Panc1 (cell line): ENCODE measurements around the gene CROCC. TPM values are rescaled to one million over a fixed set of nuclear protein-coding genes. Genes with fewer than 3 reads are reported as not detected.
"Not testable (repeated sequence)": the region's sequence is repeated elsewhere in the genome, so short reads cannot be mapped to it uniquely, and the experiment has no call there.

Experiments used
- ATAC-seq: fragments of 200-7000 bp; cut with Tn5 transposase; 2 replicates; pipeline ENCODE4 v1.9.1; 2020; ENCODE audit warnings: mild to moderate bottlenecking, moderate library complexity
- BruUV-seq: library from RNA; stranded (reverse); fragments of 400-500 nt; replicated peaks from 2 replicates; lab custom pipeline; 2021; lab: Mats Ljungman, UMichigan
- CTCF ChIA-PET: fragments of 300-600 bp; sonication (Branson Sonifier 250); formaldehyde crosslinking; loops from one replicate; lab custom pipeline; 2022; ENCODE audit warnings: antibody characterized with exemption; lab: Charles Lee
- POLR2A ChIA-PET: fragments of 300-600 bp; sonication (Branson Sonifier 250); formaldehyde crosslinking; loops from one replicate; lab custom pipeline; 2022; ENCODE audit warnings: antibody characterized with exemption; lab: Charles Lee
- DNase-seq: peaks from one replicate; pipeline ENCODE4 v3.0.0-alpha.2; 2010; ENCODE audit warnings: low read depth, low spot score
- H3K27ac ChIP-seq: 2 replicates; pipeline ENCODE4 v1.5.1; 2011; ENCODE audit warnings: mild to moderate bottlenecking, low read length, inconsistent platforms
- H3K27me3 ChIP-seq: fragments of 200-500 bp; sonication (Bioruptor generic); 2 replicates; pipeline ENCODE4 v1.6.0; 2014; ENCODE audit warnings: low read length, inconsistent platforms; ENCODE audit not compliant: control insufficient read depth, insufficient read depth
- H3K36me3 ChIP-seq: fragments of 200-500 bp; sonication (Bioruptor generic); 2 replicates; pipeline ENCODE4 v1.5.1; 2014; ENCODE audit warnings: inconsistent platforms, mild to moderate bottlenecking, low read length, moderate library complexity; ENCODE audit not compliant: control insufficient read depth, insufficient read depth
- H3K4me1 ChIP-seq: 2 replicates; pipeline ENCODE4 v1.5.1; 2011; ENCODE audit warnings: inconsistent platforms, mild to moderate bottlenecking, low read length, moderate library complexity; ENCODE audit not compliant: control insufficient read depth, insufficient read depth
- H3K4me3 ChIP-seq, 2 experiments: 2 replicates each; pipeline ENCODE4 v1.5.1; 2011 to 2012; ENCODE audit warnings: low read depth in 2 of 2, low read length in 2 of 2, mild to moderate bottlenecking in 2 of 2, inconsistent platforms in 1 of 2, moderate library complexity in 1 of 2
- H3K9me3 ChIP-seq: fragments of 200-500 bp; sonication (Bioruptor generic); 2 replicates; pipeline ENCODE4 v1.5.1; 2014; ENCODE audit warnings: low read depth, mild to moderate bottlenecking, inconsistent platforms, low read length, moderate library complexity; ENCODE audit not compliant: control insufficient read depth, insufficient read depth
- POLR2AphosphoS5 ChIP-seq: IDR thresholded peaks from 2 replicates; pipeline ENCODE4 v1.6.1; 2012; ENCODE audit warnings: mild to moderate bottlenecking, low read depth, low read length, moderate library complexity
- SIN3A ChIP-seq: IDR thresholded peaks from 2 replicates; pipeline ENCODE4 v1.6.1; 2012; ENCODE audit warnings: low read depth, mild to moderate bottlenecking, low read length, moderate library complexity, borderline replicate concordance; ENCODE audit not compliant: insufficient read depth
- TCF7L2 ChIP-seq: IDR thresholded peaks from 2 replicates; pipeline ENCODE4 v1.6.1; 2011; ENCODE audit warnings: mild to moderate bottlenecking, low read depth, low read length, inconsistent platforms
- in situ Hi-C: cut with HindIII; loops from 2 replicates; pipeline ENCODE4 v1.10.0; 2016; ENCODE audit warnings: low sequenced_read_pairs, low pct_unique_long_range_greater_than_20kb
- intact Hi-C: fragments of 100-400 bp; cut with micrococcal nuclease; formaldehyde crosslinking; loops from one replicate; pipeline ENCODE4 v1.10.0; 2022; ENCODE audit not compliant: unreplicated experiment
- total RNA-seq: library from RNA; stranded (reverse); gene quantifications from one replicate; pipeline ENCODE4 v1.2.1, GENCODE V29; 2021; ENCODE audit not compliant: unreplicated experiment

CROCC gene
- total RNA-seq, 1 experiment from 2014 or later, result 13.6 TPM

GRCh38 chr1:16895598-16896315, 26.0 kb upstream of the CROCC start, which contains the start of gene RNU1-2:
Gene RNU1-2 (plus strand): TSS chr1:16895980.
- POLR2A ChIA-PET, result interaction anchor here (0.6 to 1.2 kb wide), 3 partner anchors 9 to 382 kb away, joined by 3 to 6 read pairs (median 3); no protein-coding TSS in a partner anchor
- H3K27me3 ChIP-seq, intact Hi-C loops, H3K9me3 ChIP-seq, H3K36me3 ChIP-seq, BruUV-seq, H3K4me1 ChIP-seq, CTCF ChIA-PET, in situ Hi-C loops: not testable (repeated sequence)
- peak within 1 kb of the TSS; percentile 70 for H3K27ac ChIP-seq
- peak; percentile 98 for DNase-seq
- peak; percentile 92; the same call in 1 of the 2 replicates for TF ChIP-seq SIN3A
- peak; percentile 75 for TF ChIP-seq POLR2AphosphoS5
- peak; percentile 99 for ATAC-seq
- peak within 1 kb of the TSS; percentile 26 to 52 for H3K4me3 ChIP-seq

- intact Hi-C loops, CTCF ChIA-PET, H3K4me1 ChIP-seq, H3K27me3 ChIP-seq, in situ Hi-C loops, H3K36me3 ChIP-seq, H3K9me3 ChIP-seq: not testable (repeated sequence)
- ATAC-seq (peak; percentile 86), DNase-seq (peak; percentile 99)
- Histone ChIP-seq H3K27ac (peak overlapping the region; percentile 70), H3K4me3 (peak overlapping the region; percentile 26 to 52)
- TF ChIP-seq TCF7L2, result peak; percentile 51; the same call in 1 of the 2 replicates
- TF ChIP-seq SIN3A, result peak; percentile 81; the same call in 1 of the 2 replicates
- TF ChIP-seq POLR2AphosphoS5, result peak; percentile 92
- POLR2A ChIA-PET, result interaction anchor here (0.6 to 1.2 kb wide), 3 partner anchors 9 to 383 kb away, joined by 3 to 6 read pairs (median 3); no protein-coding TSS in a partner anchor
- BruUV-seq, result TSS peak; percentile 100
Observed at GRCh38 chr1:16896316-16897055, 25.2 kb upstream of the CROCC start.

- H3K9me3 ChIP-seq, H3K4me1 ChIP-seq, CTCF ChIA-PET, intact Hi-C loops, H3K4me3 ChIP-seq, BruUV-seq, POLR2A ChIA-PET, H3K27ac ChIP-seq, ATAC-seq, H3K27me3 ChIP-seq, DNase-seq, in situ Hi-C loops, H3K36me3 ChIP-seq: not testable (repeated sequence)
Observed at GRCh38 chr1:16897653-16898052, 24.1 kb upstream of the CROCC start.

- H3K4me1 ChIP-seq, H3K27me3 ChIP-seq, H3K9me3 ChIP-seq, POLR2A ChIA-PET, H3K36me3 ChIP-seq, CTCF ChIA-PET, H3K27ac ChIP-seq, BruUV-seq, ATAC-seq, in situ Hi-C loops, DNase-seq, H3K4me3 ChIP-seq, intact Hi-C loops: not testable (repeated sequence)
Observed at GRCh38 chr1:16898298-16898697, 23.4 kb upstream of the CROCC start.

GRCh38 chr1:16899020-16899419, 22.7 kb upstream of the CROCC start:
- intact Hi-C loops, ATAC-seq, H3K27me3 ChIP-seq, H3K9me3 ChIP-seq, CTCF ChIA-PET, POLR2A ChIA-PET, H3K36me3 ChIP-seq, H3K27ac ChIP-seq, DNase-seq, BruUV-seq, H3K4me3 ChIP-seq, in situ Hi-C loops: not testable (repeated sequence)
- H3K4me1 ChIP-seq, result peaks cover 11% of the 10 kb centered on the region
